Measurements from ENCODE around the gene B4GAT1.

DNA sequence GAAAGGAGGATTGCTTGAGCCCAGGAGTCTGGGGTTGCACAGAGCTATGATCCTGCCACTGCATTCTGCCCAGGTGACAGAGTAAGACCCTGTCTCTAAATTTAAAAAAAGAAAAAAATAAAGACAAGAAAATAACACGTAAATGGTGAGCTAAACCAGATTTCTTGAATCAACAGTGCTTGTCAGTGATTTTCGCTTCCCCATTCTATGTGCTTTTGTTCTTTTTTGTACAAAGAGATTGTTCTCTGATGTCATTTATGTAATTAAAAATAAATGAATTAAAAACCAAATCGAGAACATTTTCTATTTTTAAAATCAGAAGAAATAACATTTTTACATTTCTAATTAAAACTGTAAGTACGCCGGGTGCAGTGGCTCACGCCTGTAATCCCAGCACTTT, 43.9 kb upstream of the B4GAT1 start:
- TF ChIP-seq POLR2A (IDR thresholded peaks at IDR 0.05), result no peak
- TF ChIP-seq, protein P1, sequence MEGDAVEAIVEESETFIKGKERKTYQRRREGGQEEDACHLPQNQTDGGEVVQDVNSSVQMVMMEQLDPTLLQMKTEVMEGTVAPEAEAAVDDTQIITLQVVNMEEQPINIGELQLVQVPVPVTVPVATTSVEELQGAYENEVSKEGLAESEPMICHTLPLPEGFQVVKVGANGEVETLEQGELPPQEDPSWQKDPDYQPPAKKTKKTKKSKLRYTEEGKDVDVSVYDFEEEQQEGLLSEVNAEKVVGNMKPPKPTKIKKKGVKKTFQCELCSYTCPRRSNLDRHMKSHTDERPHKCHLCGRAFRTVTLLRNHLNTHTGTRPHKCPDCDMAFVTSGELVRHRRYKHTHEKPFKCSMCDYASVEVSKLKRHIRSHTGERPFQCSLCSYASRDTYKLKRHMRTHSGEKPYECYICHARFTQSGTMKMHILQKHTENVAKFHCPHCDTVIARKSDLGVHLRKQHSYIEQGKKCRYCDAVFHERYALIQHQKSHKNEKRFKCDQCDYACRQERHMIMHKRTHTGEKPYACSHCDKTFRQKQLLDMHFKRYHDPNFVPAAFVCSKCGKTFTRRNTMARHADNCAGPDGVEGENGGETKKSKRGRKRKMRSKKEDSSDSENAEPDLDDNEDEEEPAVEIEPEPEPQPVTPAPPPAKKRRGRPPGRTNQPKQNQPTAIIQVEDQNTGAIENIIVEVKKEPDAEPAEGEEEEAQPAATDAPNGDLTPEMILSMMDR (IDR thresholded peaks at IDR 0.05), result no peak
